HG03103 (cell line): Measurements from ENCODE around the gene DYRK1B.
"Not testable (repeated sequence)": the region's sequence is repeated elsewhere in the genome, so short reads cannot be mapped to it uniquely, and the experiment has no call there.

ENCODE experiments used
- ATAC-seq: cut with Tn5 transposase; IDR thresholded peaks from one replicate; pipeline ENCODE4 v1.9.1; 2021; ENCODE audit warnings: low read depth; ENCODE audit not compliant: unreplicated experiment

DYRK1B gene

GRCh38 chr19:39814111-39814510 lies 19.9 kb downstream of the DYRK1B start:
- ATAC-seq = not testable (repeated sequence)

GRCh38 chr19:39813264-39813993 lies 20.5 kb downstream of the DYRK1B start:
- no peak for ATAC-seq

GRCh38 chr19:39811064-39811463 lies 22.9 kb downstream of the DYRK1B start:
- ATAC-seq = no peak

GRCh38 chr19:39810424-39810823 lies 23.5 kb downstream of the DYRK1B start:
- ATAC-seq = no peak

- ATAC-seq = no peak
Observed at GRCh38 chr19:39809368-39809767, 24.6 kb downstream of the DYRK1B start.

GRCh38 chr19:39808688-39809087 lies 25.3 kb downstream of the DYRK1B start:
- ATAC-seq = not testable (repeated sequence)

- no peak for ATAC-seq
Observed at GRCh38 chr19:39807846-39808364, 26.1 kb downstream of the DYRK1B start.

- no peak for ATAC-seq
Observed at GRCh38 chr19:39805104-39805503, 28.9 kb downstream of the DYRK1B start.

- no peak for ATAC-seq
Observed at GRCh38 chr19:39802958-39803357, 31.0 kb downstream of the DYRK1B start.

GRCh38 chr19:39797083-39797482 lies 36.9 kb downstream of the DYRK1B start:
- no peak for ATAC-seq

GRCh38 chr19:39796000-39796498 lies 37.9 kb downstream of the DYRK1B start:
- ATAC-seq = no peak

- ATAC-seq = no peak
Observed at GRCh38 chr19:39795001-39795400, 39.0 kb downstream of the DYRK1B start.

- no peak for ATAC-seq
Observed at GRCh38 chr19:39792999-39793546, 40.9 kb downstream of the DYRK1B start.

GRCh38 chr19:39788244-39788643 lies 45.7 kb downstream of the DYRK1B start:
- no peak for ATAC-seq

- ATAC-seq = no peak
Observed at GRCh38 chr19:39780894-39781293, 53.1 kb downstream of the DYRK1B start.

- ATAC-seq = no peak
Observed at GRCh38 chr19:39778763-39779162, 55.2 kb downstream of the DYRK1B start, which contains the start of gene LEUTX. Gene LEUTX (plus strand): TSS chr19:39778854. CDS start chr19:39778921, 67 bp downstream.
